ENCODE results near the gene CENPN.

- no peak for TF ChIP-seq CTCF (IDR thresholded peaks at IDR 0.05)
- no peak for TF ChIP-seq POLR2A (IDR thresholded peaks at IDR 0.05)
Measured at GRCh38 chr16:81029930-81030604, 23.1 kb downstream of the CENPN start.
